Measurements from ENCODE around the gene RAB3A.
"Not testable (repeated sequence)": the region's sequence is repeated elsewhere in the genome, so short reads cannot be mapped to it uniquely, and the experiment has no call there.

The RAB3A gene

DNA sequence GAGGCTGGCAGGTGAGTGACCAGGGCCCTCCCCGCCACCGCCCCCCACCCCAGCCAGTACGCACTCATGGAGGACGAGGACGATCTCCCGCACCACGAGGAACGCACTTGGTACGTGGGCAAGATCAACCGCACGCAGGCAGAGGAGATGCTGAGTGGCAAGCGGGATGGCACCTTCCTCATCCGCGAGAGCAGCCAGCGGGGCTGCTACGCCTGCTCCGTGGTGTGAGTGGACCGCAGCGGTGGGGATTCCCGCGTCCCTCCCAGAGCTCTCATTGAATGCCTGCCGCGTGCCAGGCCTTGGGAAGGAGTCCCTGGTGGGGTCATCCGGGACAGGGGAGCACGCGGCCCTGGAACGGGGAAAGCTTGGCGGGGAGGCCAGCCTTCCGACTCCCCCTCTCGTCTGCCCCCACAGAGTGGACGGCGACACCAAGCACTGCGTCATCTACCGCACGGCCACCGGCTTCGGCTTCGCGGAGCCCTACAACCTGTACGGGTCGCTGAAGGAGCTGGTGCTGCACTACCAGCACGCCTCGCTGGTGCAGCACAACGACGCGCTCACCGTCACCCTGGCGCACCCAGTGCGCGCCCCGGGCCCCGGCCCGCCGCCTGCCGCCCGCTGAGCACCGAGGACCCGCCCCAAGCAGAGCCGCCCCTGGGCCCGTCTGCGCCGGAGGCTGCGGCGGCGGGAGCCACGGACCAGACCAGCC, 35.0 kb downstream of the RAB3A start:
- DNase-seq (ENCODE audit: low read depth in 2 of 2): no peak

DNA sequence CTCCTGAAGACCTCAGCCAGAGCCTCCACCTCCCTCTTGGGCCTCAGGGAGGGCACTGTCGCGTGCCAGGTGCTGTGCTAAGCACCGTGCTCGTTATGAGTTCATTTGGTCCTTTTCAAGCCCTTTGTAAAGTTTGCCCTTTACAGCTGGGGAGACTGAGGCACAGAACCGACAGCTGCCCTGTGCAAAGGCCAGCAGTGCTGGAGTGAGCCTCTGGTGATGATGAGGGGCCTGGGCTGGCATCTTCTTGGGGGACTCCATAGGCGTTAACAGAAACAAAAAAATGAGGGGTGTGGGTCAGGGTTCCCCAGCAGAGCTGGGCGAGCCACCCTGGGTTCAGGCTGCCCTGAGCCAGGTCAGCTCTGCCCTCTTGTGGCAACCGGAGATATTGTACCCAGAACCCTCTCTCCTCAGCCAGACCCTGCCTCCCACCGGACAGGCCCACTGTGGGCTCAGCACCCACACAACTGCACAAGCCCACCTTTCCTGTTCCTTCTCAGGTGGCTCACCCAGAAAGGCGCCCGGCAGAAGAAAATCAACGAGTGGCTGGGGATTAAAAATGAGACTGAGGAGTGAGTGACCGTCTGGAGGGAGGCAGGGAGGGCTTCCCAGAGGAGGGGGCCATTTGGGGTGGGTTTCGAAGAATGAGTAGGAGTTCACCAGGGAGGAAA, 35.7 kb downstream of the RAB3A start:
- DNase-seq (ENCODE audit: low read depth in 2 of 2): peak; percentile 27 to 32

DNA sequence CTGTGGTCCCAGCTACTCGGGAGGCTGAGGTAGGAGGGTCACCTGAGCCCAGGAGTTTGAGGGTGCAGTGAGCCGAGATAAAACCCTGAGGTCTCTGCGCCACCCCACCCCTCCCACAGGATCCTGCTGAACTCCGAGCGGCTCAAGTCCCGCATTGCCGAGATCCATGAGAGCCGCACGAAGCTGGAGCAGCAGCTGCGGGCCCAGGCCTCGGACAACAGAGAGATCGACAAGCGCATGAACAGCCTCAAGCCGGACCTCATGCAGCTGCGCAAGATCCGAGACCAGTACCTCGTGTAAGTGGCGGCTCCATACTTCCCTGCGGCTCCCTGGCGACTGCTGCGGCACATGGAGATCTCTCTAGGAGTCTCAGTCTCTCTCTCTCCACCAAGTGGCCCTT, 36.8 kb downstream of the RAB3A start:
- no peak for DNase-seq (ENCODE audit: low read depth in 2 of 2)

DNA sequence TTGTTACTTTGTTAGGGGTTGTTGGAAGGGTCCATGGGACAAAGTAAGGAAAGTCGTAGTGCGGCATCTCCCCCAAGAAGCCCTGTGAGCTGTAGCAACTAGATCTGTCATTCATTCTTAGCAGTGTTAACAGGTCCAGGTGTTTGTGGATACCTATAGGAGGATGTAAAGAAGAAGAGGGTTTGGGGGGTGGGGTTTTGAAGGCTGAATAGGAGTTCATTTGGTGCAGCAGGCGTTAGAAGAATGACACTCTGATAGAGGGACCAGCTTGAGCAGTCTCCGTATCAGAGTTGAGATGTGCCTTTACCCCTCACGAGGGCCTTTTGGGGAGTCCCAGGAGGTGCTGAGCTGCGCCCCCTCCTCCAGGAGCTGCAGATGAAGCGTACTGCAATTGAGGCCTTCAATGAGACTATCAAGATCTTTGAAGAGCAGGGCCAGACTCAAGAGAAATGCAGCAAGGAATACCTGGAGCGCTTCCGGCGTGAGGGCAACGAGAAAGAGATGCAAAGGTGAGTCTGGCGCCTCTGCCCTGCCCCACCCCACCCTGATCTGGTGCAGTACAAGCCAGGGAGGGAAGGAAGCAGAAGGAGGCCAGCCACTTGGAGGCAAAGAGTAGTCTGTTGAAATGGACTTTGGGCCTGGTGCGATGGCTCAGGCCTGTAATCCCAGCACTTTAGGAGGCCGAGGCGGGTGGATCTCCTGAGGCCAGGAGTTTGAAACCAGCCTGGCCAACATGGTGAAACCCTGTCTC, 37.9 kb downstream of the RAB3A start:
- no peak for DNase-seq (ENCODE audit: low read depth in 2 of 2)

DNA sequence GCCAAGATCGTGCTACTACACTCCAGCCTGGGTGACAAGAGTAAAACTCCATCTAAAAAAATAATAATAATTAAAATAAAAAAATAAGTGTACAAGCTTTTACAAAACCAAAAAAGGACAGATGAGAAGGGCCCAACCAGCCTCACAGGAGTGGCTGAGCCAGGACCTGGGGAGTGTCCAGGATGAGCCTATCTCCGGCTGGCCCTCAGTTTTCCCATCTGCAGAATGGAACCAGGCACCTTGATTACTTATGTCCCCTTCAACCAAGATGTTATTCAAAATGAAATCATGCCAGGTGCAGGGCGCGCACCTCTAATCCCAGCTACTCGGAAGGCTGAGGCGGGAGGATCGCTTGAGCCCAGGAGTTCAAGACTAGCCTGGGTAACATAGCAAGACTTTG, 39.8 kb downstream of the RAB3A start:
- no peak for DNase-seq (ENCODE audit: low read depth in 2 of 2)

DNA sequence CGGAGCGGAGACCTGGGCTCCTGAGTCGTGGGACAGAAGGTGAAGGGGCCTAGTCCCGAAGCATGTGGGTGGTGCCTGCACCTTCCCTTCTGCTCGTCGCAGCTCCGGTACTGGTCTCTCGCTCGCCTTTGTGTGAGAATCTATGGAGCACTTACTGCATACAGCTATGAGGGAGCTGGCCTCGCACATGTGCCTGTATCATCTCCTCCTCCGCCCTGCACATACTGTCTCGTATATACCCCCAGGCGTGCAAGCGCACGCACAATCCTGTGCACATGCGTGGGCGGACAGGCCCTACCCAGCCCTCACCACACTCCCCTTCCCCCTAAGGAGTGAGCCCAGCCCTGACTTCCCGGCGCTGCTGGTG, 42.2 kb downstream of the RAB3A start:
- DNase-seq (ENCODE audit: low read depth in 2 of 2): no peak

DNA sequence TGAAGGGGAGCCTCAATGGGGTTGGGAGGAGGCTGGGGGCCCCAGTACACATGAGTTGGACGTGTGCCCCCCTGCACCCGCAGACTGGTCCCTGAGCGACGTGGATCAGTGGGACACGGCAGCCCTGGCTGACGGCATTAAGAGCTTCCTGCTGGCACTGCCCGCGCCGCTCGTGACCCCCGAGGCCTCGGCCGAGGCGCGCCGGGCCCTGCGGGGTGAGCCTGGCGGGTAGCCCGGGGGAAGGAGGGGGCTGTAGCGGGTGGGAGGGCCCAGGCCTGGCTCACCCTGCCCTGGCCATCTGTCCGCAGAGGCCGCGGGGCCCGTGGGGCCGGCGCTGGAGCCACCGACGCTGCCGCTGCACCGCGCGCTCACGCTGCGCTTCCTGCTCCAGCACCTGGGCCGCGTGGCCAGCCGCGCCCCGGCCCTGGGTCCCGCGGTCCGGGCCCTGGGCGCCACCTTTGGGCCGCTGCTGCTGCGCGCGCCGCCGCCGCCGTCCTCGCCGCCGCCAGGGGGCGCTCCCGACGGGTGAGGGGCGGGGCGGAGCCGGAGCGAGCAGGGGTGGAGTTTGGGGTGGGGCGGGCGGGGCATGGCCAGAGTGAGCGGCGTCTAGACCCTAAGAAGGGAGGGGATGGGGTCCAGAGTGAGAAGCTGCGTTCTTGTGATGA, 42.7 kb downstream of the RAB3A start:
- DNase-seq (ENCODE audit: low read depth in 2 of 2): peak; percentile 71

DNA sequence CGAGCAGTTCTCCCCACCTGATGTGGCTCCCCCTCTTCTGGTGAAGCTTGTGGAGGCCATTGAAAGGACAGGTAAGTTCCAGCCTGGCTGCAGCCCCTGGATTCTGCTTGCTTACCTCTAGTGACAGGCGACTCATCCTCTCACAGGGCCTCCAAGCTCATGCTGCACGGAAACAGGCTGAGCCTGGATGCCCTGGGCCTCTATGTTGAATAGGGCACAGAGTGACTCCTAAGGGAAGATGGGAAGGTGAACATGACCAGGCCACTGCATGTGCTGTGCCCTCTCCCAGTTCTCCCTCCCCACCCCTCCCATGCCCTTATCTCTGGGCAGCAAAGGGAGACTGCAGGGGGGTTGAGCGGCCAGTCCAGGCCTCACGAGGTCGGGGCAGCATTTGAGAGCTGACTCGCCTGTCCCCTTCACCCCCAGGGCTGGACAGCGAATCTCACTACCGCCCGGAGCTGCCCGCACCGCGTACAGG, 43.3 kb downstream of the RAB3A start:
- no peak for DNase-seq (ENCODE audit: low read depth in 2 of 2)

DNA sequence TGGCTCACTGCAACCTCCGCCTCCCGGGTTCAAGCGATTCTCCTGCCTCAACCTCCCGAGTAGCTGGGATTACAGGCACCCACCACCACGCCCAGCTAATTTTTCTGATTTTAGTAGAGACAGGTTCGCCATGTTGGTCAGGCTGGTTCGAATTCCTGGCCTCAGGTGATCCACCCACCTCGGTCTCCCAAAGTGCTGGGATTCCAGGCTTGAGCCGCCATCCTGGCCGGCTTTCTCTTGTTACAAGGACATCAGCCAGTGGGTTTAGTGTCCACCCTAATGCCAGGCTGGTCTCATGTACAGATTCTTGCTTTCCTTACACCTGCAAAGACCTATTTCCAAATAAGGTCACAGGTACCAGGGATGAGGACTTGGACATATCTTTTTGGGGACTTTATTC, 44.0 kb downstream of the RAB3A start:
- DNase-seq (ENCODE audit: low read depth in 2 of 2): no peak

DNA sequence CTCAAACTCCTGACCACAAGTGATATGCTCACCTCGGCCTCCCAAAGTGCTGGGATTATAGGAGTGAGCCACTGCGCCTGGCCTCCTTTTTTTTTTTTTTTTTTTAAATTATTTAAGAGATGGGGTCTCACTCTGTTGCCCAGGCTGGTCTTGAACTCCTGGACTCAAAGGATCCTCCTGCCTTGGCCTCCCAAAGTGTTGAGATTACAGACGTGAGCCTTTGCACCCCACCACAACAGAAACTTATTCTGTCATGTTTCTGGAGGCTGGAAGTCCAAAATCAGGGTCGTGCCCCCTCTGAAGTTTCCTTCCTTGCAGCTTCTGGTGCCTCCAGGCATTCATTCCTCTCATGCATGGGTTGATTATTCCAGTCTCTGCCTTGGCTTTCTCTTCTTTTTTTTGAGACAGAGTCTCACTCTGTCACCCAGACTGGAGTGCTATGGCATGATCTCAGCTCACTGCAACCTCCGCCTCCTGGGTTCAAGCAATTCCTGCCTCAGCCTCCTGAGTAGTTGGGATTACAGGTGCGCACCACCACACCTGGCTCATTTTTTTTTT, 44.7 kb downstream of the RAB3A start:
- DNase-seq (ENCODE audit: low read depth in 2 of 2): not testable (repeated sequence)

DNA sequence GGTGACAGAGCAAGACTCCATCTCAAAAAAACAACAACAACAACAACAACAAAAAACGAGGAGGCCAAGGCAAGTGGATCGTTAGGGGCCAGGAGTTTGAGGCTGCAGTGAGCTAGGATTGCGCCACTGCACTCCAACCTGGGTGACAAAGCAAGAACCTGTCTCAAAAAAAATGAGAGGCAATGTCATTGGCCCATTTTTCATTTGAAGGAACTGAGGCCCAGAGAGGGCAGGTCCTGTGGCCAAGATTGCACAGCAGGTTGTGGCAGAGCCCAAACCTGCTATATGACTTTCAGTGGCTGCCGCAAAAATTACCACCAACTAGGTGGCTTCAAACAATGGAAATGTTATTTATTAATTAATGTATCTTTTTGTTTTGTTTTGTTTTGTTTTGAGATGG, 45.4 kb downstream of the RAB3A start:
- DNase-seq (ENCODE audit: low read depth in 2 of 2): no peak

DNA sequence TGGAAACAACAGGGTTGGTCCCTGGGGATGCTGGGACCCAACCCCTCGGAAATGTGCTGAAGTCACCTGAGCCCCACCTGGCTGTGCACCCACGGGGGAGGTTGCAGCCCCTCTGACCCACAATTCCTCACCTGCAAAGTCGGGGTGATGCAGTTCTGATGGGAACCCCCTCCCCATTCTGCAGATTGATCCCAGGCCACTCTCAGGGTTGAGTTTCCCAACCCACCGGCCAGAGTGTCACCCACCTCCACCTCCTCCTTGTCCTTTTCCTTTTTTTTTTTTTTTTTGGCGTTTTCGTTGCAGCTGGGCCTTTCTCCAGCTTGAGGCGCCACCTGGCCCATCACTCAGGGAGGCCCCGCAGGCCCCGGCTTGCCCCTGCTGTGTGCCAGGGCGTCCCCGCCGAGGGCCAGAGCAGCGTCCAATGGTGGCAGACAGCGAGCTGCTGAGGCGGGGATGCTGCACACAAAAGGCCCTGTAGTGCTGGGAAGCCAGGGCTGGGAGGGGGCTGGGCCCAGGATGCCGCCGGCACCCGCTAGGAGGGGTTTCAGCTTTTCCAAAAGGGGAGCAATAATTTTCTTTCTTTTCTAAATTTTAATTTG, 46.3 kb downstream of the RAB3A start:
- DNase-seq (ENCODE audit: low read depth in 2 of 2): no peak

DNA sequence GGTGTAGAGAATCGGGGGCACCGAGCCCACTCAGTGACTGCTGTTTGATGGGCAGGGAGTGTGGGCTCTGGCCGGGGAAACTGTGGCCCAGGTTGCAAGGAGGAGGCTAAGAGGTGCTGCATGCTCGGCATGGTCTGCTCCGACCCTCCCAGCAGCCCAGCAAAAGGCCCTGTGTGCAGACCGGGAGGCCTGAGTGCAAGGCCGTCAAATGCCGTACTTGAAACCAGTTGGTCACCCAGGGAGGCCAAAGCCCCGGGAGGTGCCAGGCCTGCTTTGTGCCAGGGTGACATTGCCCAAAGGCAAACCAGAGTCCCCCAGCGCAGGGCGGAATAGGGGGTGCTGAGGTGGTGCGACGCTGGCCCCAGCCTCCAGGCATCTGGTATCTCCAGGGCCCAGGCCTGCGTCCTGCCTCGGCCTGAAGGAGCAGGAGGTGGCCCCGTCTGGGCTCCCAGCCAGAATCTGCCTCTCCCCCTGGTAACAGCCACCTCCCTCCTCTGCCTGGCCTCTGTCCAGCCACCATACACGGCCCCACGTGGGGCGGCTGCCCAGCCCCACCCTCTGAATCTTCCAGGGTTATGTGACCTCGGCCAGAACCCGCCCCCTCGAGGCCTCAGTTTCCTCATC, 46.9 kb downstream of the RAB3A start:
- no peak for DNase-seq (ENCODE audit: low read depth in 2 of 2)

DNA sequence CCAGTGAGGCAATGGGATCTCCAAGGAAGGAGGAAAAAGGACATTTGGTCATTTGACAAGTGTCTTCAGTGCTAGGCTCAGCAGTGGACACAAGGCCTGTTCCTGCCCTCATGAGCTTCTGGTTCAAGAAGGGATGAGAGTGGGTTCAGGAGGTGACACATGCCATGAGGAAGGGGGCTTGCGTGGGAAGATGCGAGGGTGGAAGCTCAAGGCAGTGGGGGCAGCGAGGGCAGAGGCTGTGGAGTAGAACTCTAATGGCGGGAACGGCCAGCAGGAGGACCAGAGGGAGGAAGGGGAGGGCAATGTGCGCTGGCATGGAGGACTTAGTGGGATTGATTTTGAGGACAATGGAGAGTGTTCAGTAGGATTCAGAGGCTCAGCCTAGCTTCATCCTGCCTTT, 47.6 kb downstream of the RAB3A start:
- no peak for DNase-seq (ENCODE audit: low read depth in 2 of 2)

DNA sequence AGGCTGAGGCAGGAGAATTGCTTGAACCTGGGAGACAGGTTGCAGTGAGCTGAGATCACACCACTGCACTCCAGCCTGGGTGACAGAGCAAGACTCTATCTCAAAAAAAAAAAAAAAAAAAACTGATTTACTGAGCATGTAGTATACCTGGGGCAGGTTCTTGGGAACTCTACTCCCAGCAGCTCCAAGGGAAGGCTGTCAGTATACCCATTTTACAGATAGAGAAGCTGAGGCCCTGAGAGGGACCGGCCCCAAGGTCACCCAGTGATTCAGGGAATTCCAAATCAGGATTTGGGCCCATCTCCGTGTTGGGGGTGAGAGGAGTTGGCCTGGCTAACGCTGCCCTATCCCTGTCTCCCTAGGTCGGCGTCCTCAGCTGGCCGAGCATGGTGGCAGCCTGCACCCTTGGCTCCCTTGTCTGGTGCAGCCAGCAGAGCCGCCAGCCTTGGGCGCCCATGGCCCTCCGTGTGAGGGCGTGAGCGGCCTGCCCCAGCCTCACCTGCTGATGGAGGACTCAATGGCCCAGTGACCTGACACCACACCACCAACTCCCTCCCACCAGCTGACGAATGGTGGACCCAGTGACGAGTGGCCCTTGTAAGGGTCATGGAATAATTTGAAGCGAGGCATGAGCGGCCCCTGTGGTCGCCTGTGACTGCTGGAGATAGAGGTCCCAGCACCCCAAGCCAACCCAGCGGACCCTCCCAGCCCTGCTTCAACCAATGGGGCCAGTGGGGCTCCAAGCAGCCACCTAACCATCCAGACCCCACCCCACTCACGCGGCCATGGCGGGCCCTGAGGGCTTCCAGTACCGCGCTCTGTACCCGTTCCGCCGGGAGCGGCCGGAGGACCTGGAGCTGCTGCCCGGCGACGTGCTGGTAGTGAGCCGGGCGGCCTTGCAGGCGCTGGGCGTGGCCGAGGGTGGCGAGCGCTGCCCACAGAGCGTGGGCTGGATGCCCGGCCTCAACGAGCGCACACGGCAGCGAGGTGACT, 48.5 kb downstream of the RAB3A start:
- no peak for DNase-seq (ENCODE audit: low read depth in 2 of 2)

DNA sequence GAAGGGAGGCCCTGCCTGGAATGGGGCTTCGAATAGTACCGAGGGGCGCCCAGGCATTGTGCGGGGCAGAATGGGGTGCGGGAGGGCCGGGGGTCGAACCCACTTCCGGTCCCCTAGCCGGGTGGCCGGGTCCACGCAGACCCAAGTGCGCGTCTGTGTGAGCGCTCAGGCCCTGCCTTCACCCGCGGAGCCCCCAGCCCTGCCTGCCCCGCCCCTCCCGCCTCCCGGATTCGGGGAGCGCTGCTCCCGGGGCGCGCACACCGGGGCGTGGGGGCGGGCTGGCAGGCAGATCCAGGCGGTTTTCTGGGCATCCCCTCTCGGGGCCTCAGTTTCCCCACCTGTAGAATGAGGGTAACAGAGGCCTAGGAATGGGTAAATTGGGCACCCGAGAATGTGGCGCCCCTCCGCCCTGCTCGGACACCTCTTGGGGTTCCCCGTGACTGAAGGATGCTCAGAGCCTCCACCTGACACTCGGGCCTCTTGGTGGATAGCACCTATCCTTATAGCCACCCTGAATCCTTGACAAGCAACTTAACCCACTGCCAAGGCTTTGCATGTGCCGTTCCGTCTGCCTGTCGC, 50.2 kb downstream of the RAB3A start:
- no peak for DNase-seq (ENCODE audit: low read depth in 2 of 2)

DNA sequence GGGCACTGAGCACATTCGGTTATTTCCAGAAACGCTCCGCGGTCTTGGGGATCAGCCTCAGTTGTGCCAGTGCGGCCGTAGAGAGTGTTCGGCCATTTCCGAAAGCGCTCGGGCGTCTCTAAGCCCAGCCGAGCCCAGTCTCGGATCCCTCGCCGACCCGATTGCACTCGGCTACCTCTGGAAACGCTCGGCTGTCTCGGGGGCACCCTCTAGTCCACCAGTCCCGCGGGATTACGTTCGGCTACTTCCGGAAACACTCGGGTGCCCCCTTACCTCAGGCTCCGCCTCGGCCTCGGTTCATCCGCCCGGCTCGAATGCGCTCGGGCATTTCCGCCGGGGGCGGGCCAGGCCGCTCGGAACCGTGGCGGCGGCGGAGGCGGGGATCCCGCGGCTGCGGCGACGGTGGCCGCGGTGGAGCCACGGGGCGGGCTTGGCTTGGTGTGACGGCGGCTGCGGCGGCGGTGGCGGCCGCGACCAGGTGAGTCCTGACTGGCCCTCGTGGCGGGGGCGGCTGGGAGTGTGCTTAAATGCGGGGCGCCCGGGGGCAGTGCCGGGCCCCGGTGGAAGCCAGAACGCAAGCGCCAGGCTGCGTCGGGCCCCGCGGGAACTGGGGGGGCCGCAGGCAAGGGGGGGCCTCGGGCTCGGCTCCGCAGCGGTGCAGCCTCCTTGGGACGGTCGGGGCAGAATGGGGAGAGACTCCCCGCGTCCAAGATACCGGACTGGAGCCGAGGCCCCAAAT, 50.9 kb downstream of the RAB3A start, which contains the start of gene PIK3R2:
TSS of gene PIK3R2 (plus strand) at position 347 of the 739 bp plus-strand sequence. CDS start 2,717 bp downstream, outside the sequence.
- DNase-seq (ENCODE audit: low read depth in 2 of 2): peak; percentile 97 to 100

DNA sequence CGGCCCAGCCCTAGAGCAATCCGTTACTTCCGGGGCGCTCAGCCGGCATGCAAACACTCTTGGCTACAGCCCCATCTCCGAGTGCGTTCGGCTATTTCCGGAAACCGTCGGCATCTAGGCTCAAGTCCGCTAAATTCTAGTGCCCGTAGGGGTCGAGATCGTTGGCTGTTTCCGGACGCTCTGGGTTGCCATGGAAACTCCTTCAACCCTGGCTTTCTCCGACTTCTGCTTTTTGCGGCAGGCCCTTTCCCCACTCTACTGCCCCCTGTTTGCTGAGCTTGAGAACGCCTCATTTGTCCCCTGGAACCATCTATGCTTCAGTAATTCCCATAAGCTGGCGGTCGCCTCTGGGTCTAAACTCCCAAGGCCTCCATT, 51.4 kb downstream of the RAB3A start:
- DNase-seq (ENCODE audit: low read depth in 2 of 2): peak; percentile 90 to 95
